Stimulated activated CD4-positive, alpha-beta T cell treated with anti-CD3 and anti-CD28 coated beads, Interleukin-4, amount 100 ng/mL, for 4 hours (primary cell): ENCODE results near the gene TMPRSS13.

Source experiments
- DNase-seq, 2 experiments: peaks; one replicate each; pipeline ENCODE4 v3.0.0-alpha.2; 2020

TMPRSS13 gene

GRCh38 chr11:117884994-117885393 lies 44.2 kb downstream of the TMPRSS13 start:
- no peak for DNase-seq

GRCh38 chr11:117883063-117883462 lies 46.1 kb downstream of the TMPRSS13 start:
- DNase-seq: no peak

GRCh38 chr11:117882311-117882905 lies 46.8 kb downstream of the TMPRSS13 start:
- no peak for DNase-seq

GRCh38 chr11:117881217-117881616 lies 48.0 kb downstream of the TMPRSS13 start:
- DNase-seq: no peak

GRCh38 chr11:117879516-117880480 lies 49.4 kb downstream of the TMPRSS13 start:
- no peak for DNase-seq

- no peak for DNase-seq
Observed at GRCh38 chr11:117878939-117879475, 50.2 kb downstream of the TMPRSS13 start.

GRCh38 chr11:117878314-117878938 lies 50.8 kb downstream of the TMPRSS13 start:
- DNase-seq: no peak

- DNase-seq: no peak
Observed at GRCh38 chr11:117877120-117877784, 52.0 kb downstream of the TMPRSS13 start.

GRCh38 chr11:117876341-117877119 lies 52.7 kb downstream of the TMPRSS13 start, which contains the start of gene FXYD6:
FXYD6 (minus strand) TSS chr11:117876658; CDS start chr11:117842776, 33,882 bp downstream.
- no peak for DNase-seq

GRCh38 chr11:117876059-117876340 lies 53.2 kb downstream of the TMPRSS13 start:
- no peak for DNase-seq

GRCh38 chr11:117875382-117876058 lies 53.7 kb downstream of the TMPRSS13 start:
- no peak for DNase-seq

GRCh38 chr11:117874910-117875381 lies 54.3 kb downstream of the TMPRSS13 start:
- no peak for DNase-seq

- no peak for DNase-seq
Observed at GRCh38 chr11:117874253-117874909, 54.8 kb downstream of the TMPRSS13 start.

GRCh38 chr11:117873828-117874125 lies 55.4 kb downstream of the TMPRSS13 start:
- no peak for DNase-seq

- DNase-seq: no peak
Observed at GRCh38 chr11:117872975-117873827, 56.0 kb downstream of the TMPRSS13 start.

GRCh38 chr11:117872420-117872961 lies 56.7 kb downstream of the TMPRSS13 start:
- DNase-seq: no peak

- no peak for DNase-seq
Observed at GRCh38 chr11:117871784-117872183, 57.4 kb downstream of the TMPRSS13 start.

GRCh38 chr11:117871160-117871559 lies 58.0 kb downstream of the TMPRSS13 start:
- no peak for DNase-seq

- no peak for DNase-seq
Observed at GRCh38 chr11:117870103-117870952, 58.9 kb downstream of the TMPRSS13 start.
